ENCODE results near the gene TAF10. TPM values are rescaled to one million over a fixed set of nuclear protein-coding genes. Genes with fewer than 3 reads are reported as not detected.

Gene TAF10
- total and polyA plus RNA-seq, 12 donors, result 69.7 to 389 (median 181) TPM

GRCh38 chr11:6622261-6623171, 10.5 kb upstream of the TAF10 start:
- no peaks in the 10 kb centered on the region for H3K36me3 ChIP-seq (replicated peaks in 1 of 2)
- WGBS, 4 donors, result 81 to 94% (median 87%) methylated on average over 5 to 24 of the region's 24 CpGs
- H3K4me1 ChIP-seq (replicated peaks in 1 of 2), result peaks cover 5 to 10% of the 10 kb centered on the region in 2 donors

GRCh38 chr11:6621711-6622211, 9.7 kb upstream of the TAF10 start:
- Histone ChIP-seq H3K27ac (no peak overlapping the region), H3K4me1 (replicated peaks in 1 of 2) (peaks cover 6 to 18% of the 10 kb centered on the region in 2 donors), H3K4me3 (no peak overlapping the region), H3K27me3 (no peaks in the 10 kb centered on the region), H3K9me3 (replicated peaks in 1 of 3) (no peaks in the 10 kb centered on the region), H3K36me3 (replicated peaks in 1 of 2) (peaks cover 0 to 2% of the 10 kb centered on the region in 2 donors)
- intact Hi-C loops (cut with DNase I), result no loop called here
- no peak for DNase-seq
- TF ChIP-seq CTCF (IDR thresholded peaks at IDR 0.05), result no peak
- no peak for TF ChIP-seq POLR2A (IDR thresholded peaks at IDR 0.05)
- WGBS, 4 donors, result 88 to 93% (median 89%) methylated on average over 11 to 16 of the region's 16 CpGs

More at GRCh38 chr11:6622261-6623171, 10.5 kb upstream of the TAF10 start:
- Histone ChIP-seq H3K27ac (no peak overlapping the region), H3K9me3 (replicated peaks in 1 of 3) (no peaks in the 10 kb centered on the region), H3K27me3 (no peaks in the 10 kb centered on the region), H3K4me3 (no peak overlapping the region)
- TF ChIP-seq POLR2A (IDR thresholded peaks at IDR 0.05), result no peak
- TF ChIP-seq CTCF (IDR thresholded peaks at IDR 0.05), result no peak
- peak in 1 of 7 donors; percentile 15 for DNase-seq
- intact Hi-C loops (cut with DNase I), result no loop called here

GRCh38 chr11:6620636-6621035, 8.6 kb upstream of the TAF10 start:
- Histone ChIP-seq H3K27ac (no peak overlapping the region), H3K4me1 (replicated peaks in 1 of 2) (peaks cover 6 to 19% of the 10 kb centered on the region in 2 donors)
- intact Hi-C loops (cut with DNase I), result no loop called here

More at GRCh38 chr11:6620636-6621035, 8.6 kb upstream of the TAF10 start:
- peak in 1 of 7 donors; percentile 13 for DNase-seq
- 34 to 82% (median 79%) methylated on average over 1 of the region's 1 CpG for WGBS, 4 donors
- Histone ChIP-seq H3K36me3 (replicated peaks in 1 of 2) (peaks cover 0 to 14% of the 10 kb centered on the region in 2 donors), H3K27me3 (no peaks in the 10 kb centered on the region), H3K9me3 (replicated peaks in 1 of 3) (no peaks in the 10 kb centered on the region), H3K4me3 (no peak overlapping the region)
- TF ChIP-seq CTCF (IDR thresholded peaks at IDR 0.05) (no peak), POLR2A (IDR thresholded peaks at IDR 0.05) (no peak)
